Keratinocyte (primary cell): ENCODE results near the gene DIP2C.

ENCODE experiments used
- CTCF ChIP-seq, 3 experiments: IDR thresholded peaks in 1 of 3; conservative IDR thresholded peaks in 1 of 3; optimal IDR thresholded peaks in 1 of 3; 2 replicates in 2 of 3; 3 replicates in 1 of 3; pipeline versions ENCODE3 to v1.5.1; 2011; ENCODE audit warnings: low read length in 3 of 3, mild to moderate bottlenecking in 3 of 3, moderate library complexity in 2 of 3, control low read depth in 1 of 3, inconsistent platforms in 1 of 3; ENCODE audit not compliant: insufficient read depth in 2 of 3; ENCODE audit errors: extremely low read depth in 1 of 3
- EZH2 ChIP-seq: IDR thresholded peaks from one replicate; pipeline ENCODE4 v1.6.1; 2012; ENCODE audit warnings: inconsistent platforms, mild to moderate bottlenecking, low read length, moderate library complexity

GRCh38 chr10:361203-362081, 328.0 kb downstream of the DIP2C start:
- no peak for TF ChIP-seq CTCF (optimal IDR thresholded peaks at IDR 0.05 in 1 of 3, IDR thresholded peaks at IDR 0.05 in 1 of 3, conservative IDR thresholded peaks at IDR 0.05 in 1 of 3; ENCODE audit: extremely low read depth in 1 of 3, insufficient read depth in 2 of 3, low read length in 3 of 3)
- TF ChIP-seq EZH2 = no peak
